Panc1 (cell line): Measurements from ENCODE around the gene RHOJ.

Experiments
- TF ChIP-seq, protein P1 (sequence below), 2 experiments: IDR thresholded peaks; 2 replicates each; pipeline ENCODE4 v1.6.1; 2011 to 2012; ENCODE audit warnings: low read depth in 2 of 2, control low read depth in 1 of 2, low read length in 1 of 2, mild to moderate bottlenecking in 1 of 2, moderate library complexity in 1 of 2; ENCODE audit not compliant: insufficient read depth in 1 of 2
- TF ChIP-seq, protein P2 (sequence below): fragments of 450-650 bp; IDR thresholded peaks from 2 replicates; pipeline ENCODE4 v1.5.1; 2017; ENCODE audit warnings: mild to moderate bottlenecking

DNA sequence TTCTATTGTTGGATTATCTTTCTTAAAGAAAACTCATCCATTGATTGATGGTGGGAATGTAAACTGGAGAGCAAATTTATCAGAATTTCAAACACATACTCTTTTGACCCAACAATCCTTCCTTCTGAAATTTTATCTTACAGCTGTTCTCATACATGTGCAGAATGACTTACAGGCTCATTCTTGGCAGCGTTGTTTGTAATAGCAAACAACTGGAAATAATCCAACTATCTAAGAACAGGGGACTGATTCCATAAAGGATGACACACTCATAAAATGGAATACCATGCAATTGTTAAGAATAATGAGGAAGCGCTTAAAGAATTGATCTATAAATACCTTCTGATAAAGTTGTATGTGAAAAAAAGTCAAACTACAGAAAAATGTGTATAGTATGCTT is 24.0 kb downstream of the RHOJ start:
- TF ChIP-seq, protein P1, sequence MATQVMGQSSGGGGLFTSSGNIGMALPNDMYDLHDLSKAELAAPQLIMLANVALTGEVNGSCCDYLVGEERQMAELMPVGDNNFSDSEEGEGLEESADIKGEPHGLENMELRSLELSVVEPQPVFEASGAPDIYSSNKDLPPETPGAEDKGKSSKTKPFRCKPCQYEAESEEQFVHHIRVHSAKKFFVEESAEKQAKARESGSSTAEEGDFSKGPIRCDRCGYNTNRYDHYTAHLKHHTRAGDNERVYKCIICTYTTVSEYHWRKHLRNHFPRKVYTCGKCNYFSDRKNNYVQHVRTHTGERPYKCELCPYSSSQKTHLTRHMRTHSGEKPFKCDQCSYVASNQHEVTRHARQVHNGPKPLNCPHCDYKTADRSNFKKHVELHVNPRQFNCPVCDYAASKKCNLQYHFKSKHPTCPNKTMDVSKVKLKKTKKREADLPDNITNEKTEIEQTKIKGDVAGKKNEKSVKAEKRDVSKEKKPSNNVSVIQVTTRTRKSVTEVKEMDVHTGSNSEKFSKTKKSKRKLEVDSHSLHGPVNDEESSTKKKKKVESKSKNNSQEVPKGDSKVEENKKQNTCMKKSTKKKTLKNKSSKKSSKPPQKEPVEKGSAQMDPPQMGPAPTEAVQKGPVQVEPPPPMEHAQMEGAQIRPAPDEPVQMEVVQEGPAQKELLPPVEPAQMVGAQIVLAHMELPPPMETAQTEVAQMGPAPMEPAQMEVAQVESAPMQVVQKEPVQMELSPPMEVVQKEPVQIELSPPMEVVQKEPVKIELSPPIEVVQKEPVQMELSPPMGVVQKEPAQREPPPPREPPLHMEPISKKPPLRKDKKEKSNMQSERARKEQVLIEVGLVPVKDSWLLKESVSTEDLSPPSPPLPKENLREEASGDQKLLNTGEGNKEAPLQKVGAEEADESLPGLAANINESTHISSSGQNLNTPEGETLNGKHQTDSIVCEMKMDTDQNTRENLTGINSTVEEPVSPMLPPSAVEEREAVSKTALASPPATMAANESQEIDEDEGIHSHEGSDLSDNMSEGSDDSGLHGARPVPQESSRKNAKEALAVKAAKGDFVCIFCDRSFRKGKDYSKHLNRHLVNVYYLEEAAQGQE (IDR thresholded peaks at IDR 0.05; ENCODE audit: insufficient read depth in 1 of 2, low read depth in 2 of 2, low read length in 1 of 2) = no peak
- TF ChIP-seq, protein P2, sequence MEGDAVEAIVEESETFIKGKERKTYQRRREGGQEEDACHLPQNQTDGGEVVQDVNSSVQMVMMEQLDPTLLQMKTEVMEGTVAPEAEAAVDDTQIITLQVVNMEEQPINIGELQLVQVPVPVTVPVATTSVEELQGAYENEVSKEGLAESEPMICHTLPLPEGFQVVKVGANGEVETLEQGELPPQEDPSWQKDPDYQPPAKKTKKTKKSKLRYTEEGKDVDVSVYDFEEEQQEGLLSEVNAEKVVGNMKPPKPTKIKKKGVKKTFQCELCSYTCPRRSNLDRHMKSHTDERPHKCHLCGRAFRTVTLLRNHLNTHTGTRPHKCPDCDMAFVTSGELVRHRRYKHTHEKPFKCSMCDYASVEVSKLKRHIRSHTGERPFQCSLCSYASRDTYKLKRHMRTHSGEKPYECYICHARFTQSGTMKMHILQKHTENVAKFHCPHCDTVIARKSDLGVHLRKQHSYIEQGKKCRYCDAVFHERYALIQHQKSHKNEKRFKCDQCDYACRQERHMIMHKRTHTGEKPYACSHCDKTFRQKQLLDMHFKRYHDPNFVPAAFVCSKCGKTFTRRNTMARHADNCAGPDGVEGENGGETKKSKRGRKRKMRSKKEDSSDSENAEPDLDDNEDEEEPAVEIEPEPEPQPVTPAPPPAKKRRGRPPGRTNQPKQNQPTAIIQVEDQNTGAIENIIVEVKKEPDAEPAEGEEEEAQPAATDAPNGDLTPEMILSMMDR = no peak
